HepG2 (cell line): ENCODE results near the gene OS9. TPM values are rescaled to one million over a fixed set of nuclear protein-coding genes. Genes with fewer than 3 reads are reported as not detected.

Experiments used
- AGO2 ChIP-seq: fragments of 200-400 bp; formaldehyde crosslinking; optimal IDR thresholded peaks from 2 replicates; pipeline ENCODE3; 2017; ENCODE audit warnings: mild to moderate bottlenecking, low read depth, low read length, moderate library complexity
- BRF2 ChIP-seq: sonication (generic); formaldehyde crosslinking; IDR thresholded peaks from 2 replicates; pipeline ENCODE4 v1.8.1; 2022; ENCODE audit warnings: mild to moderate bottlenecking, missing genetic modification reagents
- CEBPZ ChIP-seq: IDR thresholded peaks from 2 replicates; pipeline ENCODE4 v1.6.1; 2012; ENCODE audit warnings: low read length, improper control_type of control experiment
- DNMT1 ChIP-seq: sonication (generic); formaldehyde crosslinking; IDR thresholded peaks from 2 replicates; pipeline ENCODE4 v1.5.1; 2020; ENCODE audit warnings: mild to moderate bottlenecking, missing genetic modification reagents
- HHEX ChIP-seq: IDR thresholded peaks from 2 replicates; pipeline ENCODE4 v1.6.1; 2016; ENCODE audit warnings: control low read depth
- MAZ ChIP-seq, 2 experiments: sonication (generic) in 1 of 2; formaldehyde crosslinking in 1 of 2; IDR thresholded peaks; 2 replicates each; pipeline versions ENCODE4 v1.5.0 to v1.6.1; 2012 to 2020; ENCODE audit warnings: low read depth in 2 of 2, mild to moderate bottlenecking in 2 of 2, borderline replicate concordance in 1 of 2, improper control_type of control experiment in 1 of 2, low read length in 1 of 2, missing genetic modification reagents in 1 of 2, moderate library complexity in 1 of 2
- NFRKB ChIP-seq: fragments of 450-650 bp; IDR thresholded peaks from 2 replicates; pipeline ENCODE4 v1.6.1; 2017
- NR0B2 ChIP-seq: sonication (generic); formaldehyde crosslinking; IDR thresholded peaks from 2 replicates; pipeline ENCODE4 v1.4.0; 2020; ENCODE audit warnings: mild to moderate bottlenecking, missing genetic modification reagents
- PAX8 ChIP-seq: sonication (generic); formaldehyde crosslinking; IDR thresholded peaks from 2 replicates; pipeline ENCODE4 v1.8.0; 2022; ENCODE audit warnings: mild to moderate bottlenecking, missing genetic modification reagents, borderline replicate concordance
- RBM22 ChIP-seq: fragments of 200-400 bp; formaldehyde crosslinking; optimal IDR thresholded peaks from 2 replicates; pipeline ENCODE3; 2017; ENCODE audit warnings: mild to moderate bottlenecking, low read length, moderate library complexity
- SNAI1 ChIP-seq: sonication (generic); formaldehyde crosslinking; IDR thresholded peaks from 2 replicates; pipeline ENCODE4 v1.5.0; 2020; ENCODE audit warnings: mild to moderate bottlenecking, missing genetic modification reagents, borderline replicate concordance
- TAF1 ChIP-seq: sonication (generic); formaldehyde crosslinking; IDR thresholded peaks from 2 replicates; pipeline ENCODE4 v1.4.0; 2020; ENCODE audit warnings: missing genetic modification reagents
- ZFP62 ChIP-seq: sonication (generic); formaldehyde crosslinking; IDR thresholded peaks from 2 replicates; pipeline ENCODE4 v1.4.0; 2020; ENCODE audit warnings: missing genetic modification reagents
- ZFX ChIP-seq: sonication (generic); formaldehyde crosslinking; IDR thresholded peaks from 2 replicates; pipeline ENCODE4 v1.4.0; 2020; ENCODE audit warnings: mild to moderate bottlenecking, low read depth, missing genetic modification reagents, moderate library complexity
- ZMAT3 ChIP-seq: sonication (generic); formaldehyde crosslinking; conservative IDR thresholded peaks from 2 replicates; pipeline ENCODE4 v1.7.0; 2021; ENCODE audit warnings: missing genetic modification reagents
- ZNF143 ChIP-seq: sonication (generic); formaldehyde crosslinking; IDR thresholded peaks from 2 replicates; pipeline ENCODE4 v1.4.0; 2020; ENCODE audit warnings: missing genetic modification reagents
- ZNF230 ChIP-seq: sonication (generic); formaldehyde crosslinking; IDR thresholded peaks from 2 replicates; pipeline ENCODE4 v1.4.0; 2020; ENCODE audit warnings: mild to moderate bottlenecking, missing genetic modification reagents
- polyA plus RNA-seq, 8 experiments: library from polyadenylated mRNA; depleted of rRNA in 3 of 8; stranded (reverse) in 7 of 8; unstranded in 1 of 8; fragments of >200 nt; fragmentation: Illumina TruSeq in 4 of 8; extraction: Trizol in 4 of 8; gene quantifications; 2 replicates each; pipeline versions ENCODE4 v1.2.1 to v1.2.3, GENCODE V29; 2011 to 2016; ENCODE audit warnings: low read depth in 4 of 8, missing spikeins in 1 of 8, mixed read lengths in 1 of 8; ENCODE audit not compliant: insufficient read depth in 1 of 8
- total RNA-seq, 5 experiments: library from RNA; depleted of rRNA; stranded (reverse); fragments of >200 nt; fragmentation: Illumina TruSeq; extraction: Trizol; gene quantifications; 2 replicates each; pipeline ENCODE4 v1.2.3, GENCODE V29; 2016; ENCODE audit warnings: low read depth in 1 of 5
- TF ChIP-seq, protein P1 (sequence below): sonication (generic); formaldehyde crosslinking; IDR thresholded peaks from 2 replicates; pipeline ENCODE4 v1.4.0; 2020; ENCODE audit warnings: missing genetic modification reagents

Gene OS9
- total and polyA plus RNA-seq, 2 of the 13 experiments (the other 11 are each of a cell fraction or from before 2014, with no cell fraction given): 156 to 206 TPM

- TF ChIP-seq, protein P1, sequence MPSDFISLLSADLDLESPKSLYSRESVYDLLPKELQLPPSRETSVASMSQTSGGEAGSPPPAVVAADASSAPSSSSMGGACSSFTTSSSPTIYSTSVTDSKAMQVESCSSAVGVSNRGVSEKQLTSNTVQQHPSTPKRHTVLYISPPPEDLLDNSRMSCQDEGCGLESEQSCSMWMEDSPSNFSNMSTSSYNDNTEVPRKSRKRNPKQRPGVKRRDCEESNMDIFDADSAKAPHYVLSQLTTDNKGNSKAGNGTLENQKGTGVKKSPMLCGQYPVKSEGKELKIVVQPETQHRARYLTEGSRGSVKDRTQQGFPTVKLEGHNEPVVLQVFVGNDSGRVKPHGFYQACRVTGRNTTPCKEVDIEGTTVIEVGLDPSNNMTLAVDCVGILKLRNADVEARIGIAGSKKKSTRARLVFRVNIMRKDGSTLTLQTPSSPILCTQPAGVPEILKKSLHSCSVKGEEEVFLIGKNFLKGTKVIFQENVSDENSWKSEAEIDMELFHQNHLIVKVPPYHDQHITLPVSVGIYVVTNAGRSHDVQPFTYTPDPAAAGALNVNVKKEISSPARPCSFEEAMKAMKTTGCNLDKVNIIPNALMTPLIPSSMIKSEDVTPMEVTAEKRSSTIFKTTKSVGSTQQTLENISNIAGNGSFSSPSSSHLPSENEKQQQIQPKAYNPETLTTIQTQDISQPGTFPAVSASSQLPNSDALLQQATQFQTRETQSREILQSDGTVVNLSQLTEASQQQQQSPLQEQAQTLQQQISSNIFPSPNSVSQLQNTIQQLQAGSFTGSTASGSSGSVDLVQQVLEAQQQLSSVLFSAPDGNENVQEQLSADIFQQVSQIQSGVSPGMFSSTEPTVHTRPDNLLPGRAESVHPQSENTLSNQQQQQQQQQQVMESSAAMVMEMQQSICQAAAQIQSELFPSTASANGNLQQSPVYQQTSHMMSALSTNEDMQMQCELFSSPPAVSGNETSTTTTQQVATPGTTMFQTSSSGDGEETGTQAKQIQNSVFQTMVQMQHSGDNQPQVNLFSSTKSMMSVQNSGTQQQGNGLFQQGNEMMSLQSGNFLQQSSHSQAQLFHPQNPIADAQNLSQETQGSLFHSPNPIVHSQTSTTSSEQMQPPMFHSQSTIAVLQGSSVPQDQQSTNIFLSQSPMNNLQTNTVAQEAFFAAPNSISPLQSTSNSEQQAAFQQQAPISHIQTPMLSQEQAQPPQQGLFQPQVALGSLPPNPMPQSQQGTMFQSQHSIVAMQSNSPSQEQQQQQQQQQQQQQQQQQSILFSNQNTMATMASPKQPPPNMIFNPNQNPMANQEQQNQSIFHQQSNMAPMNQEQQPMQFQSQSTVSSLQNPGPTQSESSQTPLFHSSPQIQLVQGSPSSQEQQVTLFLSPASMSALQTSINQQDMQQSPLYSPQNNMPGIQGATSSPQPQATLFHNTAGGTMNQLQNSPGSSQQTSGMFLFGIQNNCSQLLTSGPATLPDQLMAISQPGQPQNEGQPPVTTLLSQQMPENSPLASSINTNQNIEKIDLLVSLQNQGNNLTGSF: no peak
- TF ChIP-seq ZNF143 (CRISPR knock-in tag) (0 out of 2 replicates have a peak, but pooled peaks have one; percentile 30), NFRKB (no peak), BRF2 (no peak; the same call in 1 of the 2 replicates), DNMT1 (no peak; the same call in 1 of the 2 replicates), AGO2 (peak; percentile 90), ZMAT3 (peak; percentile 93), ZNF230 (peak; percentile 83; the same call in 1 of the 2 replicates), PAX8 (CRISPR knock-in tag) (no peak), CEBPZ (no peak), ZFX (CRISPR knock-in tag) (peak; percentile 94), HHEX (CRISPR knock-in tag) (no peak), ZFP62 (no peak), MAZ (IDR thresholded peaks at IDR 0.05; ENCODE audit: borderline replicate concordance, low read depth, low read length) (peak; percentile 91), MAZ (CRISPR knock-in tag; IDR thresholded peaks at IDR 0.05; ENCODE audit: low read depth) (peak; percentile 99), RBM22 (peak; percentile 39), TAF1 (CRISPR knock-in tag) (peak; percentile 75; the same call in 1 of the 2 replicates), SNAI1 (CRISPR knock-in tag) (no peak), NR0B2 (CRISPR knock-in tag) (peak; percentile 87; the same call in 1 of the 2 replicates)
These were observed 58.1 kb downstream of the OS9 start, which contains the start of gene CDK4 (continued) for GRCh38 chr12:57751788-57752667.
